HG03097 (cell line): ENCODE data around the gene HFE.
"Not testable (repeated sequence)": the region's sequence is repeated elsewhere in the genome, so short reads cannot be mapped to it uniquely, and the experiment has no call there.

Experiments used
- ATAC-seq: cut with Tn5 transposase; IDR thresholded peaks from one replicate; pipeline ENCODE4 v1.9.1; 2021; ENCODE audit not compliant: unreplicated experiment, low FRiP score

The HFE gene

DNA sequence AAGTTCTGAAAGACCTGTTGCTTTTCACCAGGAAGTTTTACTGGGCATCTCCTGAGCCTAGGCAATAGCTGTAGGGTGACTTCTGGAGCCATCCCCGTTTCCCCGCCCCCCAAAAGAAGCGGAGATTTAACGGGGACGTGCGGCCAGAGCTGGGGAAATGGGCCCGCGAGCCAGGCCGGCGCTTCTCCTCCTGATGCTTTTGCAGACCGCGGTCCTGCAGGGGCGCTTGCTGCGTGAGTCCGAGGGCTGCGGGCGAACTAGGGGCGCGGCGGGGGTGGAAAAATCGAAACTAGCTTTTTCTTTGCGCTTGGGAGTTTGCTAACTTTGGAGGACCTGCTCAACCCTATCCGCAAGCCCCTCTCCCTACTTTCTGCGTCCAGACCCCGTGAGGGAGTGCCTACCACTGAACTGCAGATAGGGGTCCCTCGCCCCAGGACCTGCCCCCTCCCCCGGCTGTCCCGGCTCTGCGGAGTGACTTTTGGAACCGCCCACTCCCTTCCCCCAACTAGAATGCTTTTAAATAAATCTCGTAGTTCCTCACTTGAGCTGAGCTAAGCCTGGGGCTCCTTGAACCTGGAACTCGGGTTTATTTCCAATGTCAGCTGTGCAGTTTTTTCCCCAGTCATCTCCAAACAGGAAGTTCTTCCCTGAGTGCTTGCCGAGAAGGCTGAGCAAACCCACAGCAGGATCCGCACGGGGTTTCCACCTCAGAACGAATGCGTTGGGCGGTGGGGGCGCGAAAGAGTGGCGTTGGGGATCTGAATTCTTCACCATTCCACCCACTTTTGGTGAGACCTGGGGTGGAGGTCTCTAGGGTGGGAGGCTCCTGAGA, at the start of gene HFE:
HFE (plus strand) TSS at position 146 of the 832 bp plus-strand sequence; CDS start at position 158, 12 bp downstream.
- no peak for ATAC-seq

GRCh38 chr6:26041946-26042345, 45.3 kb upstream of the HFE start:
- ATAC-seq = no peak

DNA sequence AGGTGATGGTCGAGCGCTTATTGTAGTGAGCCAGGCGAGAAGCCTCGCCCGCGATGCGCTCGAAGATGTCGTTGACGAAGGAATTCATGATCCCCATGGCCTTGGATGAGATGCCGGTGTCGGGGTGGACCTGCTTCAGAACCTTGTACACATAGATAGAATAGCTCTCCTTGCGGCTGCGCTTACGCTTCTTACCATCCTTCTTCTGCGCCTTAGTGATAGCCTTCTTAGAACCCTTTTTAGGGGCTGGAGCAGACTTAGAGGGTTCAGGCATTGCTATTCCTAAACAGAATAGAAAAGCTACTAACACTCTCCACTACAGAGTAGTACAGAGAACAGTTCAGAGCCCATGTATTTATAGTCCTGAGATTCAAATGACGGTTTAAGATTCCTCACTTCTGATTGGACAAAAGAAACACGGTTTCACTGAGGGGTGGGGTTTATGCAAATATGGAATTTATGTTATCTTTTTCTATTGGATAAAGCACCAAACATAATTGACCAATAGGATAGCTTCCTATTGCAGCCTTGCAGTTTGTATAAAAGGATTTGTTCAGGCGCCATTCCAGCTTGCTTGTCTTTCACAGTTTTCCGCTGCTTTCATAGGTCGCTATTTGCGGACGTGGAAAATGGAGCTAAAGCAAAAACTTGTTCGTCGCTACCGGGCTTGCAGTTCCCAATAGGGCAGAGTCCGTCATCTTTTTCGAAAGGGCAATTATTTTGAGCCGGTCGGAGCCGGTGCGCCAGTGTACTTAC, 43.7 kb upstream of the HFE start:
- ATAC-seq = peak; percentile 64

DNA sequence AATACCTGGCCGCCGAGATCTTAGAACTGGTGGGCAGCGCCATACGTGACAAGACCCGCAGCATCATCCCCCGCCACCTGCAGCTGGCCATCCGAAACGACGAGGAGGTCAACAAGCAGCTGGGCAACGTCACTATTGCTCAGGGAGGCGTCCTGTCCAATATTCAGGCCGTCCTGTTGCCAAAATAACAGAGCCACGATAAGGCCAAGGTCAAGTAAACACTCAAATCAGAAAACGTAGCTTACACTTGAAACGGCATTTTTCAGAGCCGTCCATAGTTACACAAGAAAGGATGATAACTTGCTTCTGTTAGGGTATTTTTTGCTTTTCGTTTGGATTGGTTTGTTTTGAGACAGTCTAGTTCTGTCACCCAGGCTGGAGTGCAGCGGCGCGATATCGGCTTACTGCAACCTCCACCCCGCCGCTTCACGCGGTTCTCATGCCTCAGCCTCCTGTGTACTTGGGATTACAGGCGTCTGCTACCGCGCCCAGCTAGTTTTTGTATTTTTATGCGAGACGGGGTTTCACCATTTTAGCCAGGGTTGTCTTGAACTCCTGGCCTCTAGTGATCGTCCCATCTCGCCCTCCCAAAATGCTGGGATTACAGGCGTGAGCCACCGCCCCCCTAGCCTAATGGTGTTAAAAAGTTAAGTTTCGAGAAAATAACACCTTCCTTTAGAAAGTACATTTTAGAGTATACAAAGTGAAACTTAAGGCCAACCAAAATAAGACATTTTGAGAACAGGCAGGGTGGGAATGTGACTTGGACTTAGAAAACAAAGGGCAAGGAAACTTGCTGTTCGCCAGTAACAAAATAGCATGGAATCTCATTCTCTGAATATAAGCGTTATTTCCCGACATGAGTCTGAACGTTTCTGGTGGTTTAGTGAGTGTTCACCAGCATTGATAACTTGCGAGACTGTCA, 42.8 kb upstream of the HFE start:
- peak; percentile 25 for ATAC-seq

DNA sequence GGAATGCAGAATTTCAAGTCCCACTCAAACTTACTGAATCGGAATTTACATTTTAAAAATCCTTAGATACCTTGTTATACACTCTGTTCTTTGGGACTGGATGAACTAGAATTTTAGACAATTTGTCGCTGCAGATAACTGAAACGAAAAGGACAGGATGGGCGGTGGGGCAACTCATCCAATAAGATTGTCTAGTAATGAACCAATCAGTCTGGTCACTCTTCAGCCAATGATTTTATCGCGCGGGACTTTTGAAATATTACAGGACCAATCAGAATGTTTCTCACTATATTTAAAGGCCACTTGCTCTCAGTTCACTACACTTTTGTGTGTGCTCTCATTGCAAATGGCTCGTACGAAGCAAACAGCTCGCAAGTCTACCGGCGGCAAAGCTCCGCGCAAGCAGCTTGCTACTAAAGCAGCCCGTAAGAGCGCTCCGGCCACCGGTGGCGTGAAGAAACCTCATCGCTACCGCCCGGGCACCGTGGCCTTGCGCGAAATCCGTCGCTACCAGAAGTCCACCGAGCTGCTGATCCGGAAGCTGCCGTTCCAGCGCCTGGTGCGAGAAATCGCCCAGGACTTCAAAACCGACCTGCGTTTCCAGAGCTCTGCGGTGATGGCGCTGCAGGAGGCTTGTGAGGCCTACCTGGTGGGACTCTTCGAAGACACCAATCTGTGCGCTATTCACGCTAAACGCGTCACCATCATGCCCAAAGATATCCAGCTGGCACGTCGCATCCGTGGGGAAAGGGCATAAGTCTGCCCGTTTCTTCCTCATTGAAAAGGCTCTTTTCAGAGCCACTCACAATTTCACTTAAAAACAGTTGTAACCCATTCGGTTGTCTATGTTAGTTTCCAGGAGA, 41.9 kb upstream of the HFE start:
- peak; percentile 44 for ATAC-seq

DNA sequence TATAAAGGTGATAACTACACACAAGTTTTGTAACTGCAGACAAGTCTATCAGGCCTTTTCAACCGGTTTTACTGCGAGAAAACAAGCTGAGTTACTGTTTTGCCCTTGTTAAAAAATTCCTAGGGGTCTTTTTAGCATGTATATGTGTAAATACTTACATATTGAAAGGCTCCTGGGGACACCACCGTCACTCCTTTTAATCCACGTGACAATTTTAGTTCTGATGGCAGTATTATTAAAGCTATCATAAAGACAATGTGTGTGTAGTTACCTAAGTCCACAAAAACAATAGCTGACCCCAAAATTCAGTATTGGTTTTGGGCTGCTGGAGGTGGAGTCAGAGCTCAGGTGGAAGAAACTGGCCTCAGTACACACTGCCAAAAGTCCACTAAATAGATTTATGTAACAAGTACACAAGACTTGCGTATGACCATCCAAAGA, 41.3 kb upstream of the HFE start:
- ATAC-seq = no peak

GRCh38 chr6:26047329-26047728, 39.9 kb upstream of the HFE start:
- not testable (repeated sequence) for ATAC-seq

DNA sequence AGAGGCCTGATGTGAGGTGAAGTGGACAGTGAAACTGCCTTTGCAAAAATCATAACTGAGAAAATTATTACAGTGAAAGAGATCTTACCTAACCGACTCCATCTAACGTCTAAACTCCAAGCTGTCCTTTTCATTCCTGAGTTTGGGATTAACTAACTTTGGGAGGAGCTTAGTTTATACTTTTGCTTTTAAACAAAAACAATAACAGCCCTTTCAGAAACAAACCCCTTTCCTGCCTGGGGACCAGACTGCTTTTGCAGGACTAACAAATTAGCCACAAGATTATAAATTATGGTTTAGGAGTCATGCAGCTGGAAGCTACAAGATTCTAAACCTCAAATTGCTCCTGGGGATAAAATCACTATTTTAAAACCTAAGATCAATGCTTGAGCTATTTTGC, 38.6 kb upstream of the HFE start:
- ATAC-seq = no peak

- no peak for ATAC-seq
Measured at GRCh38 chr6:26051665-26052310, 35.4 kb upstream of the HFE start.

DNA sequence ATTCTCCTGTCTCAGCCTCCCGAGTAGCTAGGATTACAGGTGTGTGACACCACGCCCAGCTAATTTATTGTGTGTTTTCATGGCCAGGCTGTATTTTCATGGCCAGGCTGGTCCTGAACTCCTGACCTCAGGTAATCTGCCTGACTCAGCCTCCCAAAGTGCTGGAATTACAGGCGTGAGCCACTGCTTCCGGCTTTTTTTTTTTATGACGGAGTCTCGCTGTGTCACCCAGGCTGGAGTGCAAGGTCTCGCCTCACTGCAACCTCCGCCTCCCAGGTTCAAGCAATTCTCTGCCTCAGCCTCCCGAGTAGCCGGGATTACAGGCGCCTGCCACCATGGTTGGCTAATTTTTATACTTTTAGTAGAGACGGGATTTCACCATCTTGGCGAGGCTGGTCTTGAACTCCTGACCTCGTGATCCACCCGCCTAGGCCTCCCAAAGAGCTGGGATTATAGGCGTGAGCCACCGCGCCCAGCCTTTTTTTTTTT, 34.4 kb upstream of the HFE start:
- not testable (repeated sequence) for ATAC-seq

DNA sequence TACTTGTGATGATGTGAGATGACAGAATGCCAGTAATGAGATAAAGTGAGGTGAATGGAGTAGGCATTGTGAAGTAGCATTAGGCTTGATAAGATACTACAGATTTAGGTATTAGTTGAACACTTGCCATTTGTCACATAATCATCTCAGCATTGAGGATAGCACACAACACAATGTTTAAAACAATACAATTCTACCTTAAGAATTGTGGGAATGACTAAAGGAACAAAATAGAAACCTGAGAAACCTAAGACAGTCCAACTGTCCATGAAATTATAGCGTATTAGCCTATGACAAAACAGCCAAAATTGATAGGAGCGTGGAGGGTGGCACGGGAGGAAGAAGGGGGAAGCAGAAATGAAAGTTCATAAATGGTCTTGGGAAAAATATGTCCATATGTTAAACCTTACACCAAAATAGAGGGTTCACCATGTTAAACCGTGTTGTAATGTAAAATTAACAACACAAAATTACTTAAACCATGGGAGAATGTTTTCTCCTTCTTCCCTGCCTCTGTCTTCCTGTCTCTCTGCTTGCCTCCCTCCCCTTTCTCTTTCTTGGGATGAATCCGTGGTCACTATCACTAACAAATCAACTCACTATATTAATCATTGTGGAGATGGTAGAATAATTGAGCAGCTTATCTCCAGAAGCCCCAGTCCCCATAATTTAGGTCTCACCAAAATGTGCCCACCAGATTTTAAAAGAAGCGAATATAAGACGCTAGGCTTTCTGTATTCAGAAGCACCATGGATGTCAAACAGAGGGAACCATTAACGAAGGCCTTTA, 33.0 kb upstream of the HFE start:
- ATAC-seq = no peak

DNA sequence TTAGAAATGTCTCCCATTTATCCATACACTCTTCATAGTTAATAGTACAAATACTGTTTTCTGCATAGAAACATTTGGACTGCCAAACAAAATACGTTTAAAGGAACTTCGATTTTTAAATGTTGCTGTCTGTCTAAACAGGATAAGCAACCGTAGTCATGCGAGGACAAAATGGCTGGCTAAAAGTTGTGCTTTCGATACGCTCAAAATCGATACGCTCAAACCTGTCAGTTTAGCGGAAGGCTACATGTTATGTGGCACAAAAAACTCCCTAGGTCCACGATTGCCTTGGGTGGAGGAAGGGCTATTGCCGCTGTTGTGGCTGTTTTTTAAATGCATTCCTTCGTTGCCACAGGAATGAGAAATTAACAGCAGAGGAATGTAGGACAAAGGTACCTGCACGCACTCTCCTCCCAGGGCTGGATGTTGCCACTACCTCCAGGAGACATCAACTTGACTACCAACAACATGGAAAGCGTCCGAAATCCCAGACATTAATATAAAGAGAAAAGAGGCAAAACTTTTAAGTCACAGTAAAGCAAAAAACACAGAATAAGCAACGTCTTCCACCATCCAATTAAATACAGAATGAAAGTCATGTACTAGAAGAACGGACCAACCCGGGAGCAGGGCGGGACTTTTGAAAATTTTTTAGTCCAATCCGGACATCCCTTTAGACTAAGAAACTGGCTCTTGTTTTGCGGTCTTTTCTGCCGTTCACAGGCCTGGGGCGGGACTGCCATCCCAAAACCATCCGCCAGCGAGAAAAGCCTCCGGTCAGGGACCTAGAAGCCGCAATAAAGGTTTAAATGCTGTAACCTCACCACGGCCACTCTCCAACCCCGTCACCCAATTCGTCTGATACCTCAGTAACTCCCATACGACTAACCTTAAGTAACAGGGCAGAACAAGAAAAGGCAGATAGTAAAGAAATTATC, 32.2 kb upstream of the HFE start:
- ATAC-seq = peak; percentile 49

- peak; percentile 75 for ATAC-seq
Measured at GRCh38 chr6:26055719-26056582, 31.3 kb upstream of the HFE start.

DNA sequence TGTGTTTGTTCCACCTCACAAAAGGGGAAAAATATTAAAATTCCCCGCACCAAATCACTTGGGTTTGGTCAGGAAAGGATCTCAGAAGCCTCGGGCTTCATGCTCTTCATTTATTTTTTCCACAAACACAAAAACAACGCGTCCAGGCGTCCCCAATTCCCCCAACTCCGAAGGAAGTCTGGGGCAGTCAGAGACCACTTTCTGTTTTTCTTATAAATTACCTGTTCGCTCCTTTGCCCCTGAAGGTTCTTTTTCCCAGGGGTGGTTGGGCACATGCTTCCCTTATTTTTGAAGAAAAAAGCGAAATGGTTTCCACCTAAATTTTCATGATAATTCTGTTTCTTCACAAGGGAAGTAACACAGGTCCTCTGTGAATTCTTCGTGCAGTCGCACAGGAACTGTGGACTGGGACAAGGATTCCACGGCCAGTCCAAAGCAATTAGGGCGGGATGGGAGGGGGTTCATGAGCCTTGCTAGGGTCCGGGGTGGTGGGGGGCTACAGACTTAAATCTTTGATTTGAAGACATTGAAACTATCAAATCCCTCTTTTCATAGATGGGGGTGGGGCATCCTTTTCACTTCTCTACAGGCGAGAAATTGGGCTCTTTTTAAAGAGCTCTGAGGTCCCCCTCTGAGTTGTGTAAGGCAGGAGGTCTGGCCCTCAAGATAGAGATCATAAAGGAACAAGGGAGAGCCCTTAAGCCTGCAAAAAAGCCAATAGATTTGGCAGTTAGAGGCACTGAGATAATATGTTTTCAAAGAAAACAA, 30.5 kb upstream of the HFE start:
- no peak for ATAC-seq

DNA sequence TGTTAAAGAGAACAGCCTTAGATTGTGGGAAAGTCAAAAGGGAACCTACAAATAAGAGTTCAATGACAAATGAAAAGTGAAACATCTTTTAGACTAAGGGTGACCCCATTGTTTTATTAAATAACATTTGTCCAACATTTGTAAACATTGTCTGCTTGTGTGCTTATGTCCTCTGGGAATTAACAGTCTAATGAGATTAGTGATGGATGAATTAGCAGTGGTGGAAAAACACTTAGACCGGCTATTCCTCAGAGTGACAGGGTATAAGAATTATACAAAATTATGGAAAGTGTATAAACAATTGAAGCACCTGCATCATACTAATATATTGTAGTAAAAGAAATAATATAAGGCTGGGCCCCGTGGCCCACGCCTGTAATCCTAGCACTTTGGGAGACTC, 29.3 kb upstream of the HFE start:
- ATAC-seq = no peak
